ENCODE measurements around the gene C6orf89. TPM values are rescaled to one million over a fixed set of nuclear protein-coding genes. Genes with fewer than 3 reads are reported as not detected.

The C6orf89 gene
- total and polyA plus RNA-seq, 2 of the 8 experiments (the other 6 are each of a cell fraction or from before 2014, with no cell fraction given): 4.6 to 12.3 TPM

DNA sequence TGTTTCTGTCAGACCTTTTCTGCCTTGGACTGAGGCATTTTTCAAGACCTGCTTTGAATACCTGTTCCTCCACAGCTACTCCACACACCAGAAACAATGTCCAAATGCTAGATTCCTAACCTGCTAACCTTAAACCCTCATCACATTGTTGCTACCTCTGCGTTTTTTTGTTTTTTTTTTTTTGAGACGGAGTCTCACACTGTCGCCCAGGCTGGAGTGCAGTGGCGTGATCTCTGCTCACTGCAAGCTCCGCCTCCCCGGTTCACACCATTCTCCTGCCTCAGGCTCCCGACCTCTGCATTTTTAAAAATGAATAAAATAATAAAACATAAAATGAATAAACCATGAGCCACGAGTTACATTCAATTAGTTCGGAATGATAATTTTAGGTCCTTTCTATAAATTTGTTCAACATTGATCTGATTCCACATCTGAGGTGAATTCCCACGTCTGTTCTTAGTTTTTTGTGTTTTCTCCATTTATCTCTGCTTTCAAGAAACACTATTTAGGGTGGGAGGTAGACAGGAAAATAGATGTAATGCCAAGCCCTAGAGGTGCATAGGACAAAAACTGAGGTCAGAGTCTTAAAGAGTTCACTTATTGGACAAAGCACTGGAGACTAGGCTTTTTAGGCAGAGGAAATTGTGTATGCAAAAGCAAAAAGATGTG lies 1.3 kb downstream of the C6orf89 start:
- H3K23ac ChIP-seq (ENCODE audit: insufficient read length): no peak overlapping the region
- no peak overlapping the region for H4K91ac ChIP-seq (replicated peaks; ENCODE audit: insufficient read length, low read length)
- H3K27me3 ChIP-seq (replicated peaks in 1 of 4; ENCODE audit: control insufficient read depth in 3 of 4, extremely low read depth in 1 of 4, insufficient read depth in 3 of 4, low read length in 3 of 4): no peaks in the 10 kb centered on the region
- no peak overlapping the region for H2BK20ac ChIP-seq (ENCODE audit: low read length)
- no peaks in the 10 kb centered on the region for H3K9me3 ChIP-seq (ENCODE audit: insufficient read depth in 2 of 2, low read depth in 1 of 2, low read length in 1 of 2)
- no peaks in the 10 kb centered on the region for H3K79me1 ChIP-seq (ENCODE audit: low read depth, low read length)
- no peak overlapping the region for H3K4me3 ChIP-seq (ENCODE audit: extremely low read depth in 1 of 4, insufficient read depth in 2 of 4, low read depth in 3 of 4, low read length in 4 of 4)
- ChIA-PET POLR2A (ENCODE audit: partially characterized antibody) (no interaction called here), CTCF (ENCODE audit: partially characterized antibody) (interaction anchor here (4.5 to 4.6 kb wide), 2 partner anchors 27 to 132 kb away, joined by 18 to 41 read pairs; no protein-coding TSS in a partner anchor)
- H2BK120ac ChIP-seq (replicated peaks; ENCODE audit: low read depth, low read length): no peak overlapping the region
- H2AK5ac ChIP-seq (ENCODE audit: low read depth, low read length): no peak overlapping the region
- H4K20me1 ChIP-seq (replicated peaks in 1 of 2; ENCODE audit: control insufficient read depth in 1 of 2, insufficient read depth in 2 of 2, low read length in 2 of 2): no peaks in the 10 kb centered on the region
- H2BK12ac ChIP-seq (ENCODE audit: low read depth, low read length): no peak overlapping the region
- 84% methylated on average over 10 of the region's 10 CpGs; no CpG with 5 or more reads in 1 of the 2 experiments for WGBS, 2 experiments (ENCODE audit: extremely low coverage in 1 of 2, insufficient coverage in 1 of 2, insufficient read length in 1 of 2, insufficient replicate concordance in 2 of 2, low coverage in 1 of 2, low lambda C conversion rate in 2 of 2, missing lambda C conversion rate in 1 of 2)
- no peak overlapping the region for H3K9ac ChIP-seq (replicated peaks in 1 of 4; ENCODE audit: extremely low read depth in 1 of 4, low read depth in 3 of 4, low read length in 3 of 4)
- no peaks in the 10 kb centered on the region for H3K79me2 ChIP-seq (ENCODE audit: control insufficient read depth in 1 of 2, insufficient read depth in 2 of 2, low read length in 2 of 2)
- H3K36me3 ChIP-seq (ENCODE audit: control insufficient read depth in 2 of 4, insufficient read depth in 4 of 4, low read length in 3 of 4): no peaks in the 10 kb centered on the region
- H3K4me1 ChIP-seq (replicated peaks in 1 of 4; ENCODE audit: control insufficient read depth in 3 of 4, insufficient read depth in 4 of 4, low read length in 3 of 4): no peaks in the 10 kb centered on the region; a peak in 1 of 7 replicates
- no peak overlapping the region for H3K14ac ChIP-seq (ENCODE audit: insufficient read length)
- FAIRE-seq: no peak
- no peak overlapping the region for H4K8ac ChIP-seq (ENCODE audit: extremely low read depth, insufficient read depth, low read length)
- H3K4ac ChIP-seq (replicated peaks; ENCODE audit: insufficient read length, low read depth, low read length): no peak overlapping the region
- H2BK15ac ChIP-seq (ENCODE audit: low read length): no peak overlapping the region
- no peak overlapping the region for H4K5ac ChIP-seq (ENCODE audit: insufficient read length, low read depth, low read length)
- TF ChIP-seq SRF (IDR thresholded peaks at IDR 0.05; ENCODE audit: low read depth, low read length): no peak
- TF ChIP-seq YY1 (IDR thresholded peaks at IDR 0.05; ENCODE audit: low read depth, low read length): no peak
- no peak for TF ChIP-seq CHD1 (IDR thresholded peaks at IDR 0.05; ENCODE audit: low read depth, low read length)
- TF ChIP-seq CBX5 (IDR thresholded peaks at IDR 0.05; ENCODE audit: low read depth, low read length): no peak
- TF ChIP-seq SP2 (IDR thresholded peaks at IDR 0.05; ENCODE audit: low read length): no peak
- no peak for TF ChIP-seq POLR2A (IDR thresholded peaks at IDR 0.05; ENCODE audit: control extremely low read depth in 1 of 2, low read depth in 2 of 2, low read length in 2 of 2)
- TF ChIP-seq HDAC2 (IDR thresholded peaks at IDR 0.05; ENCODE audit: borderline replicate concordance in 1 of 2, low read depth in 2 of 2, low read length in 2 of 2): no peak
- no peak for TF ChIP-seq SIRT6 (IDR thresholded peaks at IDR 0.05; ENCODE audit: low read length)
- no peak for TF ChIP-seq ASH2L (IDR thresholded peaks at IDR 0.05; ENCODE audit: low read length)
- TF ChIP-seq GTF2F1 (IDR thresholded peaks at IDR 0.05; ENCODE audit: borderline replicate concordance, low read depth, low read length): no peak
- no peak for TF ChIP-seq SAP30 (IDR thresholded peaks at IDR 0.05; ENCODE audit: insufficient read depth, insufficient replicate concordance, low read length)
- no peak overlapping the region for H3K18ac ChIP-seq (ENCODE audit: extremely low read depth, low read length)
- H3K56ac ChIP-seq (replicated peaks; ENCODE audit: insufficient read length, low read depth, low read length): no peak overlapping the region
- no peak overlapping the region for H2AFZ ChIP-seq (ENCODE audit: low read length)
- no peak for DNase-seq (ENCODE audit: low read depth in 1 of 2, low spot score in 2 of 2)
- H3K4me2 ChIP-seq (ENCODE audit: insufficient read depth in 1 of 2, low read depth in 2 of 2, low read length in 2 of 2): peak overlapping the region; percentile 61 to 79; a peak in 2 of 4 replicates
- no peak overlapping the region for H3K27ac ChIP-seq (ENCODE audit: low read depth, low read length)
- H3K23me2 ChIP-seq (ENCODE audit: low read depth, low read length): no peaks in the 10 kb centered on the region; the same call in 1 of the 2 replicates
- H2BK5ac ChIP-seq (ENCODE audit: low read depth, low read length): no peak overlapping the region
